Skin epidermis (tissue), 12 donors: ENCODE results near the gene ANKRD36.
"Not testable (repeated sequence)": the region's sequence is repeated elsewhere in the genome, so short reads cannot be mapped to it uniquely, and the experiment has no call there.

Experiments used
- H3K27ac ChIP-seq, 21 experiments: fragments of 200-600 bp; sonication (generic) in 11 of 21; one replicate each; pipeline ENCODE4 v1.5.0; 2020; ENCODE audit warnings: mild to moderate bottlenecking in 3 of 21, inconsistent platforms in 2 of 21, moderate library complexity in 2 of 21
- H3K4me3 ChIP-seq, 7 experiments: fragments of 200-600 bp; sonication (generic) in 2 of 7; one replicate each; pipeline ENCODE4 v1.5.0; 2020; ENCODE audit warnings: inconsistent platforms in 2 of 7, mild to moderate bottlenecking in 2 of 7, moderate library complexity in 1 of 7

ANKRD36 gene

GRCh38 chr2:97112320-97113049, 468 bp upstream of the ANKRD36 start:
- peak overlapping the region; percentile 52 to 97 (median 91) for H3K27ac ChIP-seq
- H3K4me3 ChIP-seq: peak overlapping the region; percentile 45 to 76 (median 52)

GRCh38 chr2:97113882-97114255, 916 bp downstream of the ANKRD36 start:
- Histone ChIP-seq H3K27ac (peak overlapping the region; percentile 33 to 97 (median 90)), H3K4me3 (peak overlapping the region; percentile 45 to 76 (median 52))

- H3K27ac ChIP-seq, H3K4me3 ChIP-seq: not testable (repeated sequence)
These were observed 16.1 kb downstream of the ANKRD36 start for GRCh38 chr2:97129090-97129489.

GRCh38 chr2:97144016-97144415, 31.1 kb downstream of the ANKRD36 start:
- not testable (repeated sequence) for H3K4me3 ChIP-seq, H3K27ac ChIP-seq

GRCh38 chr2:97166548-97166947, 53.6 kb downstream of the ANKRD36 start:
- H3K4me3 ChIP-seq, H3K27ac ChIP-seq: not testable (repeated sequence)

- H3K27ac ChIP-seq, H3K4me3 ChIP-seq: not testable (repeated sequence)
These were observed 55.0 kb downstream of the ANKRD36 start for GRCh38 chr2:97167938-97168337.

- H3K27ac ChIP-seq, H3K4me3 ChIP-seq: not testable (repeated sequence)
These were observed 55.6 kb downstream of the ANKRD36 start for GRCh38 chr2:97168583-97168982.

DNA sequence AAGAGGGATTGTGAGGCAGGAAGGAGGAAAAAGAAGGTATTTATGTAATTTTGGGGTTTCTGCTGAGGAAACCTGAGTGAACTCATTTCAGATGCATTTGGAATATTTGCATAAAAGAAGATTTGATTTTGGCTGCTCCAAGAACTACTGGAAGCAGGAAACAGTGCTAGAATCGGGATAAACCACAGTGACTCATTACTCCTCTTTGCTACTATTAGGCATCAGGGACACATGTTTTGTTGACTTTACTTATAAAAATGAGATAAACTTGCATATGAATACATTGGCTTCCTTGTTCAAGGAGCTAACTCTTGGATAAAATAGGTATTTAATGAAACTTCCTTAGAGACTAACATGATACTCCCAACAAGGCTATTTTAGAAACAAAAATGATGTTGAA, 67.4 kb downstream of the ANKRD36 start:
- H3K4me3 ChIP-seq, H3K27ac ChIP-seq: not testable (repeated sequence)

- not testable (repeated sequence) for H3K4me3 ChIP-seq, H3K27ac ChIP-seq
These were observed 82.4 kb downstream of the ANKRD36 start for GRCh38 chr2:97195349-97195748.

DNA sequence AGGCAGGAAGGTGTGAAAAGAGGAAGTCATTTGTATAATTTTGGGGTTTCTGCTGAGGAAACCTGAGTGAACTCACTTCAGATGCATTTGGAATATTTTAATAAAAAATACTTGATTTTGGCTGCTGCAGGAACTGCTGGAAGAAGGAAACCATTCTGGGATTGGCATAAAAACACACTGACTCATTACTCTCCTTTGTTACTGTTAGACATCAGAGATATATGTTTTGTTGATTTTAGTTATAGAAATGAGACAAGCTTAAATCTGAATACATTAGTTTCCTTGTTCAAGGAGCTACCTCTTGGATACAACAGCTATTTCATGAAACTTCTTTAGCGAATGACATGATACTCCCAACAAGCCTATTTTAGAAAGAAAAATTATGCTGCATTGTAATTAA, 84.3 kb downstream of the ANKRD36 start:
- not testable (repeated sequence) for H3K27ac ChIP-seq, H3K4me3 ChIP-seq

GRCh38 chr2:97200887-97201286, 87.9 kb downstream of the ANKRD36 start:
- H3K27ac ChIP-seq, H3K4me3 ChIP-seq: not testable (repeated sequence)

GRCh38 chr2:97202643-97203250, 89.8 kb downstream of the ANKRD36 start:
- H3K4me3 ChIP-seq, H3K27ac ChIP-seq: not testable (repeated sequence)

- no peak overlapping the region for H3K27ac ChIP-seq
- H3K4me3 ChIP-seq: no peak overlapping the region
These were observed 97.4 kb downstream of the ANKRD36 start for GRCh38 chr2:97210325-97210724.

GRCh38 chr2:97215025-97215424, 102.1 kb downstream of the ANKRD36 start:
- H3K4me3 ChIP-seq, H3K27ac ChIP-seq: not testable (repeated sequence)

DNA sequence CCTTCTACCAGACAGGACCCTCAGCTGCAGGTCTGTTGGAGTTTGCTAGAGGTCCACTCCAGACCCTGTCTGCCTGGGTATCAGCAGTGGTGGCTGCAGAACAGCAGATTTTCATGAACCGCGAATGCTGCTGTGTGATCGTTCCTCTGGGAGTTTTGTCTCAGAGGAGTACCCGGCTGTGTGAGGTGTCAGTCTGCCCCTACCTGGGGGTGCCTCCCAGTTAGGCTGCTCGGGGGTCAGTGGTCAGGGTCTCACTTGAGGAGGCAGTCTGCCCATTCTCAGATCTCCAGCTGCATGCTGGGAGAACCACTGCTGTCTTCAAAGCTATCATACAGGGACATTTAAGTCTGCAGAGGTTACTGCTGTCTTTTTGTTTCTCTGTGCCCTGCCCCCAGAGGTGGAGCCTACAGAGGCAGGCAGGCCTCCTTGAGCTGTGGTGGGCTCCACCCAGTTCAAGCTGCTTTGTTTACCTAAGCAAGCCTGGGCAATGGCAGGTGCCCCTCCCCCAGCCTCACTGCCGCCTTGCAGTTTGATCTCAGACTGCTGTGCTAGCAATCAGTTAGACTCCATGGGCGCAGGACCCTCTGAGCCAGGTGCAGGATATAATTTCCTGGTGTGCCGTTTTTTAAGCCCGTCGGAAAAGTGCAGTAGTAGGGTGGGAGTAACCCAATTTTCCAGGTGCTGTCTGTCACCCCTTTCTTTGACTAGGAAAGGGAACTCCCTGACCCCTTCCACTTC, 118.1 kb downstream of the ANKRD36 start:
- not testable (repeated sequence) for H3K27ac ChIP-seq, H3K4me3 ChIP-seq

GRCh38 chr2:97232981-97233380, 120.0 kb downstream of the ANKRD36 start:
- not testable (repeated sequence) for H3K27ac ChIP-seq, H3K4me3 ChIP-seq

DNA sequence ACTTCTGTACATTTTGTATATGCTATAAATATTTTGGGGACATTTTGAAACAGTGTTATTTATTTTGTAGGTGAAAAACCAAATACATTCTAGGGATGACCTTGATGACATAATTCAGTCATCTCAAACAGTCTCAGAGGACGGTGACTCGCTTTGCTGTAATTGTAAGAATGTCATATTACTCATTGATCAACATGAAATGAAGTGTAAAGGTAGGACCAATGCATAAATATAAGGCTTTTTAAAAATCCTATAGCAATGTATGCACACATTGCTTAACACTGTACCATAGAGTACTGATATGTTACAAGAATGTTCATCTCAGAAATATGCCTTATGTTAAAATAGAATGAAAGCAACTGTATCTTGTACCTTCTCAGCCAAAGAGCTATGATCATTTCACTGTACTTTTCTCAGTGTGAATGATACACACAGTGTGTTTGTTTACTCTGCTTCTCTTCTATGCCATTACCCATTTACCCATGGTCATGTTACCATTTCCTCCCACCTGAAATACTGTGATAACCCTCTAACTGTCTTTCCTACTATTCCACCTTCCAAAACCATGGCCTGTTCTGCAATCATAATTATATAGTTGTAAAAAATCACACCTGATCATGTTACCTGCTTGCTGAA, 120.8 kb downstream of the ANKRD36 start:
- not testable (repeated sequence) for H3K27ac ChIP-seq, H3K4me3 ChIP-seq

DNA sequence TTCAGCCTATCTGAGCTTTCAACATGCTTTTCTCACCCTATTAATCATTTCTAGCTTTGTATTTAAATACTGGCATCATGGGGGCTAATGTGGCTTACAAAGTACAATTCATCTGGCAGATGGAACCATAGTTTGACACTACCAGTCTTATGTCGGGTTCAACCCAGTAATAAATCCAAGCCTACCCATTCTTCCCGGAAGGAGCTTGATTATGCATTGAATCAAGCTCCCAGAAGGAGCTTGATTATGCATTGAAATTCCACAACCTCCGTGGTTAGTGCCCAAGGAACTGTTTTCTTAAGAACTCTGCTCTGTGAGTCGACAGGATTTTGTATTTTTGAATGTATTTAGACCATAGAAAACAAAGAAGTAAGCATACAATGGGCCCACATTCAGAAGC, 148.2 kb downstream of the ANKRD36 start:
- H3K4me3 ChIP-seq, H3K27ac ChIP-seq: not testable (repeated sequence)

DNA sequence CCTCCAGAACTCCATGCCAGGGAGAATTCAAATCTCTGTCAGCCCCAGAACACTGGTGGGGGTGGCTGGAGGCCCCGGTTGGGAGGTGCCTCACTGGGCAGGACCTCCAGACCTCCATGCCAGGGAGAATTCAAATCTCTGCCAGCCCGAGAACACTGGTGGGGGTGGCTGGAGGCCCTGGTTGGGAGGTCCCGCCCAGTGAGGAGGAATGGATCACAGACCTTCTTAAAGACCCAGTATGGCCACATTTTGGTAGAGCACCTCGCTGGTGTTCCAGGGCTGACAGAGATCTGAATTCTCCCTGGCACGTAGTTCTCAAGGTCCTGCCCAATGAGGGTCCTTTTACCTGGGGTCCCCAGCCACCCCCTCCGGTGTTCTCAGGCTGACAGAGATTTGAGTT, 153.5 kb downstream of the ANKRD36 start:
- H3K27ac ChIP-seq, H3K4me3 ChIP-seq: not testable (repeated sequence)

DNA sequence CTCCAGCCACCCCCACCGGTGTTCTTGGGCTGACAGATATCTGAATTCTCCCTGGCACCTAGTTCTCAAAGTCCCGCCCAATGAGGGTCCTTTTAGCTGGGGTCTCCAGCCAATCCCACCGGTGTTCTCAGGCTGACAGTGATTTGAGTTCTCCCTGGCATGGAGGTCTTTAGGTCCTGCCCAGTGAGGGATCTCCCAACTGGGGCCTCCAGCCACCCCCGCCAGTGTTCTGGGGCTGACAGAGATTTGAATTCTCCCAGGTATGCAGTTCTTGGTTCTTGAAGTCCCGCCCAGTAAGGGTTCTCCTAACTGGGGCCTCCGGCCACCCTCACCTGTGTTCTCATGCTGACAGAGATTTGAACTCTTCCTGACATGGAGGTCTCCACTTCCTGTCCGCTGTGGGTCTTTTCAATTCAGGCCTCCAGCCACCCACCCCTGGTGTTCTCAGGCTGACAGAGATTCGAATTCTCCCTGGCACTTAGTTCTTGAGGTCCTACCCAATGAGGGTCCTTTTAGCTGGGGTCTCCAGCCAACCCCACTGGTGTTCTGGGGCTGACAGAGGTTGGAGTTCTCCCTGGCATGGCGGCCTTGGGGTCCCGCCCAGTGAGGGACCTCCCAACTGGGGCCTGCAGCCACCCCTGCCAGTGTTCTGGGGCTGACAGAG, 154.6 kb downstream of the ANKRD36 start:
- Histone ChIP-seq H3K27ac (no peak overlapping the region), H3K4me3 (no peak overlapping the region)
